Measurements from ENCODE around the gene KLF6. TPM values are rescaled to one million over a fixed set of nuclear protein-coding genes. Genes with fewer than 3 reads are reported as not detected.

The KLF6 gene
- polyA plus RNA-seq, 1 of the 3 experiments (the other 2 are of a cell fraction): 148 TPM

GRCh38 chr10:3740157-3740871 is 44.7 kb downstream of the KLF6 start:
- Histone ChIP-seq H3K4me3 (ENCODE audit: low read depth in 2 of 2, low read length in 1 of 2) (no peak overlapping the region), H3K4me2 (peak overlapping the region; percentile 20; the same call in 1 of the 2 replicates), H3K9me3 (no peaks in the 10 kb centered on the region), H3K9ac (peak overlapping the region; percentile 8; the same call in 1 of the 2 replicates), H3K9me2 (no peaks in the 10 kb centered on the region), H3K27ac (ENCODE audit: low read depth in 2 of 2, low read length in 1 of 2) (peak overlapping the region in 1 of 2 experiments; percentile 57; a peak in 2 of 4 replicates), H3K27me3 (ENCODE audit: insufficient read depth) (no peaks in the 10 kb centered on the region), H2AFZ (ENCODE audit: low read depth) (peak overlapping the region; percentile 16; the same call in 1 of the 2 replicates), H3K79me2 (ENCODE audit: insufficient read depth) (no peaks in the 10 kb centered on the region), H3K36me3 (replicated peaks in 1 of 2; ENCODE audit: control insufficient read depth in 1 of 2, insufficient read depth in 2 of 2, low read length in 1 of 2) (no peaks in the 10 kb centered on the region), H4K20me1 (ENCODE audit: insufficient read depth) (no peaks in the 10 kb centered on the region), H3K4me1 (ENCODE audit: control insufficient read depth in 1 of 2, insufficient read depth in 2 of 2, low read depth in 1 of 2, low read length in 1 of 2) (peaks cover 0 to 14% of the 10 kb centered on the region in 2 experiments; a peak in 1 of 4 replicates), H3F3A (replicated peaks; ENCODE audit: insufficient read depth) (peaks cover 18% of the 10 kb centered on the region)
- WGBS (ENCODE audit: low lambda C conversion rate): 50% methylated on average over 5 of the region's 5 CpGs
- no peak for DNase-seq
- TF ChIP-seq JUND (IDR thresholded peaks at IDR 0.05) (no peak), RAD21 (IDR thresholded peaks at IDR 0.05; ENCODE audit: low read length) (no peak), REST (IDR thresholded peaks at IDR 0.05; ENCODE audit: low read depth, low read length) (no peak), USF2 (IDR thresholded peaks at IDR 0.05; ENCODE audit: borderline replicate concordance, low read depth, low read length) (no peak), MAX (IDR thresholded peaks at IDR 0.05; ENCODE audit: low read depth) (no peak), TCF12 (IDR thresholded peaks at IDR 0.05) (peak; percentile 71), RFX5 (IDR thresholded peaks at IDR 0.05; ENCODE audit: low read length) (no peak), MEF2A (IDR thresholded peaks at IDR 0.05; ENCODE audit: borderline replicate concordance, low read depth) (no peak), FOXM1 (IDR thresholded peaks at IDR 0.05; ENCODE audit: low read depth) (no peak), ZBTB33 (IDR thresholded peaks at IDR 0.05; ENCODE audit: borderline replicate concordance, low read depth) (no peak), TEAD4 (IDR thresholded peaks at IDR 0.05; ENCODE audit: borderline replicate concordance, insufficient read depth) (0 out of 2 replicates have a peak, but pooled peaks have one; percentile 7), CHD2 (IDR thresholded peaks at IDR 0.05; ENCODE audit: low read length, partially characterized antibody) (no peak), POLR2AphosphoS5 (IDR thresholded peaks at IDR 0.05; ENCODE audit: low read depth, low read length) (no peak), PBX3 (IDR thresholded peaks at IDR 0.05) (no peak), GABPA (IDR thresholded peaks at IDR 0.05; ENCODE audit: low read depth) (no peak), EP300 (IDR thresholded peaks at IDR 0.05; ENCODE audit: borderline replicate concordance in 1 of 2, low read depth in 1 of 2, low read length in 1 of 2) (peak in 1 of 2 experiments; percentile 58; a peak in 1 of 4 replicates)
- TF ChIP-seq, protein P1, sequence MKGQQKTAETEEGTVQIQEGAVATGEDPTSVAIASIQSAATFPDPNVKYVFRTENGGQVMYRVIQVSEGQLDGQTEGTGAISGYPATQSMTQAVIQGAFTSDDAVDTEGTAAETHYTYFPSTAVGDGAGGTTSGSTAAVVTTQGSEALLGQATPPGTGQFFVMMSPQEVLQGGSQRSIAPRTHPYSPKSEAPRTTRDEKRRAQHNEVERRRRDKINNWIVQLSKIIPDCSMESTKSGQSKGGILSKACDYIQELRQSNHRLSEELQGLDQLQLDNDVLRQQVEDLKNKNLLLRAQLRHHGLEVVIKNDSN (IDR thresholded peaks at IDR 0.05; ENCODE audit: borderline replicate concordance, low read depth): no peak
- ChIA-PET POLR2A (no interaction called here), CTCF (interaction anchor here (0.9 to 1.2 kb wide), 2 partner anchors 18 to 989 kb away, joined by 3 read pairs; no protein-coding TSS in a partner anchor)

Measured in SK-N-SH (cell line).